SKM-1 (cell line): Measurements from ENCODE around the gene KCNIP4.
"Not testable (repeated sequence)": the region's sequence is repeated elsewhere in the genome, so short reads cannot be mapped to it uniquely, and the experiment has no call there.

Experiments
- DNase-seq: peaks from one replicate; lab custom pipeline; 2025; ENCODE audit not compliant: unreplicated experiment; lab: John Stamatoyannopoulos, UW

Gene KCNIP4

GRCh38 chr4:21948347-21949072 is at the start of gene KCNIP4:
TSS of gene KCNIP4 (minus strand) at chr4:21948772.
- no peak for DNase-seq

- not testable (repeated sequence) for DNase-seq
Observed at GRCh38 chr4:21996618-21997017, 48.0 kb upstream of the KCNIP4 start.

- DNase-seq: no peak
Observed at GRCh38 chr4:21992330-21992729, 43.8 kb upstream of the KCNIP4 start.

- no peak for DNase-seq
Observed at GRCh38 chr4:21991562-21991961, 43.0 kb upstream of the KCNIP4 start.

- DNase-seq: no peak
Observed at GRCh38 chr4:21991050-21991449, 42.5 kb upstream of the KCNIP4 start.

- no peak for DNase-seq
Observed at GRCh38 chr4:21989351-21989750, 40.8 kb upstream of the KCNIP4 start.

GRCh38 chr4:21986307-21986706 is 37.7 kb upstream of the KCNIP4 start:
- no peak for DNase-seq

- DNase-seq: no peak
Observed at GRCh38 chr4:21982087-21982486, 33.5 kb upstream of the KCNIP4 start.

- DNase-seq: no peak
Observed at GRCh38 chr4:21979196-21979595, 30.6 kb upstream of the KCNIP4 start.

GRCh38 chr4:21976166-21976565 is 27.6 kb upstream of the KCNIP4 start:
- no peak for DNase-seq

GRCh38 chr4:21973850-21974249 is 25.3 kb upstream of the KCNIP4 start:
- no peak for DNase-seq

- no peak for DNase-seq
Observed at GRCh38 chr4:21964762-21965319, 16.3 kb upstream of the KCNIP4 start.

GRCh38 chr4:21962691-21963090 is 14.1 kb upstream of the KCNIP4 start:
- DNase-seq: no peak

- DNase-seq: no peak
Observed at GRCh38 chr4:21960793-21961192, 12.2 kb upstream of the KCNIP4 start.

GRCh38 chr4:21954916-21955315 is 6.3 kb upstream of the KCNIP4 start:
- DNase-seq: no peak

- no peak for DNase-seq
Observed at GRCh38 chr4:21953653-21954052, 5.1 kb upstream of the KCNIP4 start.

- DNase-seq: no peak
Observed at GRCh38 chr4:21952549-21952948, 4.0 kb upstream of the KCNIP4 start.

- no peak for DNase-seq
Observed at GRCh38 chr4:21949073-21949457, 493 bp upstream of the KCNIP4 start.

GRCh38 chr4:21947791-21948346 is 703 bp downstream of the KCNIP4 start:
- no peak for DNase-seq

GRCh38 chr4:21946858-21947257 is 1.7 kb downstream of the KCNIP4 start:
- DNase-seq: no peak

GRCh38 chr4:21921526-21922180 is 26.9 kb downstream of the KCNIP4 start:
- no peak for DNase-seq

- DNase-seq: no peak
Observed at GRCh38 chr4:21915761-21916160, 32.8 kb downstream of the KCNIP4 start.
